GM18909 (cell line): Measurements from ENCODE around the gene RHEBL1.

ENCODE experiments used
- ATAC-seq: cut with Tn5 transposase; IDR thresholded peaks from one replicate; pipeline ENCODE4 v1.9.1; 2021; ENCODE audit warnings: mild to moderate bottlenecking; ENCODE audit not compliant: unreplicated experiment, poor library complexity

Gene RHEBL1

GRCh38 chr12:49055092-49055491 is 14.7 kb downstream of the RHEBL1 start:
- ATAC-seq, result no peak

- no peak for ATAC-seq
These were observed 15.3 kb downstream of the RHEBL1 start for GRCh38 chr12:49054524-49054923.

GRCh38 chr12:49054096-49054495 is 15.7 kb downstream of the RHEBL1 start:
- ATAC-seq, result no peak

- no peak for ATAC-seq
These were observed 17.1 kb downstream of the RHEBL1 start for GRCh38 chr12:49052451-49053208.

- no peak for ATAC-seq
These were observed 17.9 kb downstream of the RHEBL1 start for GRCh38 chr12:49051777-49052438.

GRCh38 chr12:49051373-49051764 is 18.4 kb downstream of the RHEBL1 start:
- ATAC-seq, result no peak

- no peak for ATAC-seq
These were observed 19.0 kb downstream of the RHEBL1 start for GRCh38 chr12:49050507-49051372.

- ATAC-seq, result no peak
These were observed 20.1 kb downstream of the RHEBL1 start for GRCh38 chr12:49049566-49050224.

GRCh38 chr12:49048953-49049352 is 20.8 kb downstream of the RHEBL1 start:
- ATAC-seq, result no peak

GRCh38 chr12:49046129-49046895 is 23.5 kb downstream of the RHEBL1 start:
- no peak for ATAC-seq

GRCh38 chr12:49044660-49045059 is 25.1 kb downstream of the RHEBL1 start:
- ATAC-seq, result no peak

GRCh38 chr12:49043856-49044258 is 25.9 kb downstream of the RHEBL1 start:
- no peak for ATAC-seq

GRCh38 chr12:49043241-49043640 is 26.5 kb downstream of the RHEBL1 start:
- ATAC-seq, result no peak

- no peak for ATAC-seq
These were observed 27.8 kb downstream of the RHEBL1 start for GRCh38 chr12:49041881-49042484.

- ATAC-seq, result no peak
These were observed 28.5 kb downstream of the RHEBL1 start for GRCh38 chr12:49041036-49041880.

GRCh38 chr12:49040364-49040855 is 29.4 kb downstream of the RHEBL1 start:
- no peak for ATAC-seq

GRCh38 chr12:49039421-49040363 is 30.1 kb downstream of the RHEBL1 start:
- ATAC-seq, result no peak
